NCI-H69 (cell line): ENCODE measurements around the gene PKDREJ.
"Not testable (repeated sequence)": the region's sequence is repeated elsewhere in the genome, so short reads cannot be mapped to it uniquely, and the experiment has no call there.

Experiments
- DNase-seq: peaks from one replicate; lab custom pipeline; 2025; lab: John Stamatoyannopoulos, UW

The PKDREJ gene

DNA sequence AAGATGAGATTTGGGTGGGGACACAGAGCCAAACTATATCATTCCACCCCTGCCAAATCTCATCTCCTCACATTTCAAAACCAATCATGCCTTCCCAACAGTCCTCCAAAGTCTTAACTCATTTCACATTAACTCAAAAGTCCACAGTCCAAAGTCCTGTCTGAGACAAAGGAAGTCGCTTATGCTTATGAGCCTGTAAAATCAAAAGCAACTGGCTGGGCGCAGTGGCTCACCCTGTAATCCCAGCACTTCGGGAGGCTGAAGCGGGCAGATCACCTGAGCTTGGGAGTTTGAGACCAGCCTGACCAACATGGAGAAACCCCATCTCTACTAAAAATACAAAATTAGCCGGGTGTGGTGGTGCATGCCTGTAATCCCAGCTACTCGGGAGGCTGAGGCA is 1.4 kb upstream of the PKDREJ start:
- not testable (repeated sequence) for DNase-seq

DNA sequence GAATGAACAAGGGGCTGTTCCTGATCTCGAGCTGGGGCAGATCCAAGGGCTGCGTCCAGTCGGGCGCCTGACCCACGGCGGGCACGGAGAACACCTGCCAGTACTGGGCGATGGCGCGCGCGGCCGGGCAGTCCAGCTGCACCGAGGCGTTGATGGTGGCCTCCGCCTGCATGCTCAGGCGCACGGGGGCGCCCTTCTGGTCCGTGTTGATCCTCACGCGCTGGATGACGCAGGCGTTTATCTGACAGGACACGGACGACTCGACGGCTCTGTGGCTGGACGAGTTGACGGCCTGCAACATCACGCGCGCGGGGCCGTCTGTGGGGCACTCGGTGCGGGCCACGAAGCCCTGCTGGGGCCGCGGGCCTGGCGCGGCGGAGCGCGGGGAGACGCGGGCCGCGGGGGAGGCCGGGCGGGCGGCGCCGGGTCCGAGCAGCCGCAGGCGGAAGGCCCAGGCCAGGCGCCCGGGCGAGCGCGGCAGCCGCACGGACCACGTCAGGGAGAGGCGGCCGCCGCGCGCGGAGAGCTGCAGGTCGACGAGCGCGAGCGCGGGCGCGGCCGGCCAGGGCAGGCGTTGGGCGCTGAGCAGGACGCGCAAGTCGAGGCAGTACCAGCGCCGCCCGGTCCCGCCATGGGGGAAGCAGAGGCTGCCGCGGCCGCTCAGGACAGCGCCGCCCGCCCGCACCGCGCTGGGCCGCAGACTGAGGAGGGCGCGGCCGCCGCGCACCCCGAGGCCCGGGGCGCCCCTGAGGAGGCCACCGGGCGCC is 511 bp downstream of the PKDREJ start:
- no peak for DNase-seq

DNA sequence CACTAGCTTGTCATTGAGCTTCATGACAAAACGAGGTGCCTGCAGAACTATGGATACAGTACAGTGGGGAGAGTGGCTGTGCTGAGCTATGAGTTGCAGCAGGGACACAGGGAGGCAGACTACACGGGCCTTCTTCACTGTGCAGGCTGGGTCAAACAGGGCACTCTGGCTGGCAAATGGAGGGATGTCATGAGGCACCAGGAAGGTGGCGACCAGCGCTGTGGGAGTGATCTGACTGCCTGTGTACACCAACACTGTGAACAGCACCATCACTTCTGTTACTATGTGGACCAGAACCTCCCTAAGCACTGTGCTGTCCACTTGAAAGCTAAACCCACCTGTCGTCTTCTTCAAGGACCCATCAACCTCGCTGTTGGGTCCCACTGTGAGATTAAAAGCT is 3.1 kb downstream of the PKDREJ start:
- DNase-seq, result no peak

DNA sequence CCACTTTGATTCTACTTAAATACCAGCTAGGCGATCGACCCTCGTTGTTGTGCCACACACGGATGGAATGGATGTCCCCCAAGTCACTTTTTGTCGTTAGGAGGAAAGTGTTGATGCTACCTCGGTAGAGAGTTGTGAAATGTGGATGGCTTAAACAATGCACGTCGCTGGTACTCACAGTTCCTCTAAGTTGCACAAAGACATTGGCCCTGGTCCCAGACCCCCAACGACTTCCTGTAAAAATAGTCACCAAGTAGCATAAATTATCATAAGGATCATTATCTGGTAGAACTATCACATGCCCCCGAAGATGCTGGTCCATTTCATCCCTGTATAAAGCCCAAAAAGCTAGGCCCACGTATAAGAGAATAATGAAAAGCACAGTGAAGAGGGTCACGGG is 3.8 kb downstream of the PKDREJ start:
- no peak for DNase-seq

DNA sequence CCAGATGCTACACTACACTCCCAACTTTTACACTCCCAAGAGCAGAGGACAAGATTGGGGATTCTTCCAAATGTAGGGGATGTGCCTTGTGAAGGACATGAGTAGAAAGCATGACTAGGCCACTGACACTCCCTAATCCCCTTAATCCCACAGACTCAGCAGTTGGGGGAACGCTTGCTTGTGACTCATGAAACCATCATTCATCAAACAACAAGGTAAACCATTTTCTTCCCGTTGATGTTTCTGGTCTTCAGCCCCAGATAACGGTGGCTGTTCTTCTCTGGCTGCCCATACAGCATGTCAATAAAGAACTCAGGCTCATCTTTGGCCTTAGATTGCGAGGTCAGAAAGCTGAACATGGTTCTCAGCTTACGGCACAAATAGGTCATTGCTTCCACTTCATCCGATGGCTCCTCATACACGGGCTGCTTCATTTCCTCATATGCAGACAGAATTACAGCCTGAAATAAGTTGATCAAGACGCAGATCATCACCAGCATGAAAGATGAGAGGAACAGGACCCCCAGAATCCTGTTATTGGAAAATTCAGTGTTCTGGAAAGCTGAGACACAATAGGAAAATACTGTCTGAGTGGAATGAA is 6.7 kb downstream of the PKDREJ start:
- no peak for DNase-seq

DNA sequence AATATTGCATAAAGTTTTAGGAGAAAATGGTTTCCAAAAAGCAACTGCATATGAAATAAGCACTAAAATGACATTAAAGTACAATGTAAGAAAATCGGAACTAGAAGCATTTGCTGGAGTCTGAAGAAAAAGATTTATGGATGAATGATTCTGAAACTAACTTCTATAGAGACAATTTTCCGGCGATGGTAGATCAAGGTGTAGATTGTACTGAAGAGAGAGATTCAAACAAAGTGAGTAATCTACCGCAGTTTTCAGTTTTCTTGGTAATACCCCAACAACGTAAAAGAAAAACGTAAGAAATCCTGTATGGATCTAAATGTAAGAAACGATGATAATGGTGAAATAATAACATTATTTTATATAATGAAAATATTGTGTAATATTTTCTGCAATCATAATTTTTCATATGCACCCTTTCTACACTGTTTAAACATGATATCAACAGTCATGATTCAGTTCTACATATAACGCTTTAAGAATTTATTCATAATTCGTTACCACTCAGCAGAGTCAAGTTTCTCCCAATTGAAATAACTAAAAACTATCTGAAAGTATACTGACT is 11.2 kb downstream of the PKDREJ start:
- DNase-seq, result no peak

DNA sequence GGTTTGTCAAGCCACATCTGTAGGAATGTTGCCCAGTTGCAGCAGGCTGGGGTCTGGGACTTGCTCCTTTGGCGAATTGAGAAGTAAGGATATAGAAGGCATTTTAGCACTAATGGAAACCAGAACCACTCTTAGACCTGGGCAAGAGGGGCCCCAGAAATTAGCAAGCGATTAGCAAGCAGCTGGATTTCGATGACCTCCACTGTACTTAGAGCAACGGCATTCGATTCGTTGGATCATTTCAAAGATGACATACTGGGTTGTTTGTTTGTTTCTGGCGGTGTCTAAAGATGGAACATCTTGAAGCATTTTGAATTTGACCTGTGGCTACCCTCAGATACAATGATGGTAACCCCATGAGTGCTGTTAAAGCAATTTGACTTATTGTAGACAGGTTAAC is 11.9 kb downstream of the PKDREJ start:
- DNase-seq, result no peak

DNA sequence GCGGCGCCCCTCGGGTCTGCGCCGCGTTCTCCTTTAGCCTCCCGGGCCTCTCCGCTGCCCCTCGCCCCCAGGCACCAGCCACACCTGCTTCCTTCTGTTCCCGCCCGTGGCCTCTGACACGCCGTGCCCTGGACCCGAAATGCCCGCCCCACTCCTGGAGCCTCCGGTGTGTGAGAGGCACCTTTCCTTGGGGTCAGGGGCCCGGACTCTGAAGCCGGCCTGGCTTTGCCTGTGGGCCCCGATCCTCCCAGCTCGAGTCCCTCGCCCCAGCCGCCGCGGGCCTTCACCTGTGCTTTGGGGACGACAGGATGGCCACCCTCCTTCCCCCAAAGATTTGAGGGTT is 12.4 kb downstream of the PKDREJ start:
- DNase-seq, result peak; percentile 58

DNA sequence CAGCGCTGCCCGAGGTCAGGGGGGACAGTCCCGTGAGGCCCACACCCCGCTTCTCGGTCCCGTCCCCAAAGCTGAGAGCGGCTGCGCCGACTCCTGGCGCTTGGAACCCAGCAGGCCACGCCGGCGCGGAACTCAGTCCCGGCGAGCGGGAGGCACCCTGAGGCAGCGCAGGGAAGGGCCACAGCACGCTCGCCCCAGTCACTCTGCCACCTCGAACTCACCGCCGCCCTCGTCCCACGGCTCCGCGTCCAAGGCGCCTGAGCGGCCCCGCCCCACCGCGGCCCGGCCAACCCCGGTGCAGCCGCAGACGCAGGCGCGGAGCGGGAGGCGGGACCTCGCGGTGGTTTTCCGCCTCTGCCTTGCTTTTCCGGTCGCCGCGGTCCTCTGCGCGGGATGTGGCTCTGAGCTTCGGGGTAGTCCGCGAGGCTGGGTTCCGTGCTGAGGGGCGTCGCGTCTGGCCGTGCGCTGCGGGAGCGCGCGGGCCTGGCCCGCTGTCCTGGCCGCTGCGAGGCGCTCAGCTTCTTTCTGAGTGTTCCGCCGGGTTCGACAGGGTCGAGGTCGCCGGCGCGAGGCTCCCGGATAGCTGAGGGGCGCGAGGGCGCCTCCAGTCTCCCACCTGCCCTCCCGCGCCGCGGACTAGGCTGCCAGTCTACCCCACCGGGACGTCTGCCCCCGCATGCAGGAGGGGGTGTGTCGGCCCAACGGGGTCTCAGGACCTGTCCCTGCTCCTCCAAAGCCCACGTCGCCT is 12.9 kb downstream of the PKDREJ start, which contains the start of gene CDPF1:
TSS of gene CDPF1 (minus strand) at position 259 of the 748 bp plus-strand sequence. CDS start 2,009 bp downstream, outside the sequence.
- DNase-seq, result peak; percentile 96

DNA sequence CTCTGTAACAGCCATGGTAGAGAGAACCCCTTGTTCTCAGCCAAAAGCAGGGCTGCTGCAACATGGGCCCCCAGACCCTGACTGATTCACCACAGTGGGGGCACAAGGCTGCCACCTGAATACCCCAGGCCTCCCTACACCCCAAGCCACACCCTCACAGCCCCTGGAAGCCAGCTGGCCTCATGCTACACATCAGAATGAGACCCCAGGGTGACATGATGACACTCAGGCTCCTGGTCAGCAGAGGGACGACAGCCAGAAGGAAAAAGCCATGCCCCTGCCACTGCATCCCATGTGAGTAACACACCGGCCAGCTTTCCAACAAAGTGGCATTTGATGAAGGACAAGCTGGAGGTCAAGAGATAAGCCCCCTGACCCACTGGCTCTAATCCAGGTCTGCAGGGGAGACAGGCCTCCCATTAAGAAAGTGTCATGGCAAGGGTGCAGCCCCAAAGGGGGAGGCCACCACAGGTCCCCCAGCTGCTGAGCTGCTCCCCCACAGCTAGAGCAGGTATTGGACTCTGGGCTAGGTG is 15.6 kb downstream of the PKDREJ start:
- DNase-seq, result no peak

DNA sequence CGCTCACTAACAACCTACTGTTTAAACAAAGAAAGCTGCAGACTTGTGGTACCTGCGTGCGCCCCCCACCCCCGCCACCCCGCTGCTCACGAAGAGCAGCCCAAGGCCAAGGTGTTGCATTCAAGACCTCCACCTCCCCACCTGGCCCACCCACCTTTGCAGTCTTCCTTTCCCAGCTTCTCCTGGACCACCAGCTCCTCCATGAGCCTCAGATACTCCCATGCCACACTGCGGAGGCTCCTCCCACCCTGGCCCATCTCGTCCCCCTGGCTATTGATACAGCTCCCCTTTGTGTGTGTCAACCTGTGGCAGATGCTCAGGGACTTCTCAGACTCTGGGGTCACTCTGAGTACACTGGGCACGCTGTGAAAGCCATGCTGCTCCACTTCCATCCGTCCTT is 17.0 kb downstream of the PKDREJ start:
- no peak for DNase-seq

DNA sequence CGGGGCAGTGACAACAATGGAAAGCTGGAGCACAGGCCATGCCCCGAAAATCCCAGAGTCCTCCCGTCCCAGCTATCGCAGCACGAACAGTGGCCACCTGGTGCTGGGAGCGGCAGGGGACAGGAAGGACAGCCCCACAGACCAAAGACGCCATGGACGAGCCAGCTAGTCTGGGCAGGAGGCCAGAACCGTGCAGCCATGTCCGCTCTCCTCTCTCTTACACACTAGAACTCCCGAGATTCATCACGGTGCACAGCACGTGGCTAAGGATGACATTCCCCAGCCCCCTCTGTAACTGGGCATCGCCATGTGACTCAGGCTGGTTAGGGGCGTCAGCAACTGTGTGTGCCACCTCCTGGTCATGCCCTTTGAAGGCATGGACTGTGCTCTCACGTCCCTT is 17.6 kb downstream of the PKDREJ start:
- no peak for DNase-seq

DNA sequence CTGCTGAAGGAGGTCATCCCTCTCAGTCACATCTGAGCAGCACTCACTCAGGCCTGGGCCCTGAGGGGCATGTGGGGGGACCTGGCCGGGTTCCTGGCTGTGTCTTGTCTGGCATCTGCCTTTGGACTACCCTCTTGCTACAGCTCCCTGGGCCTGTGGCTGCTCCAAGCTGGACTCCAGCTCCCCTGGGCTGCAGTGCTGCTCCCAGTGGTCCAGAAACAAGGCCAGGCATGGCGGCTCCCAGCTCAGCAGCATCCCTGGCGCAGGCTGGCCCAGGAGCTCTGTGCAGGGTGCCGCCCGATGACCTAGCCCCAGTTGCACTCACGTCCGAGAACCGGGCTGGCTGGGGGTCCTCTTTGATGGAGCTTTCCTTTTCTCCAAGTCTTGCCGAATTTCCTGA is 18.4 kb downstream of the PKDREJ start:
- DNase-seq, result no peak

DNA sequence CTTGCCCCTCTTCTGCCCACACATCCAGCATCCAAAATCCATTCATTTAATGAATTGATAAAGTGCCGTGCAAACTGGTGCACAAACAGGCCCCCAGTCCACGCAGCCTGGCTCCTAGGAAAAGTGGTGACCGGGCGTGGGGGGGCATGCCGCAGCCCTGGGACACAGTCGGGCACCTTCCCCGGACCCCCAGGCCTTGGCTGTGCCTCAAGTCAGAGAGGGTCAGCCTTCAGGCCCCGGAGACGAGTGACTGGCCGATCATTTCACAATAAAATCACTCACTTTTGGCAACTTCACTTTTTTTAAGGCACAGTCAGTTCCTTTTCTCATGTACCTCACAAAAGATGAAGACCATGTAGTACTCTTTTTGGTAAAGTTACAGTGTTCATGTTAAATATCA is 21.1 kb downstream of the PKDREJ start:
- DNase-seq, result no peak

DNA sequence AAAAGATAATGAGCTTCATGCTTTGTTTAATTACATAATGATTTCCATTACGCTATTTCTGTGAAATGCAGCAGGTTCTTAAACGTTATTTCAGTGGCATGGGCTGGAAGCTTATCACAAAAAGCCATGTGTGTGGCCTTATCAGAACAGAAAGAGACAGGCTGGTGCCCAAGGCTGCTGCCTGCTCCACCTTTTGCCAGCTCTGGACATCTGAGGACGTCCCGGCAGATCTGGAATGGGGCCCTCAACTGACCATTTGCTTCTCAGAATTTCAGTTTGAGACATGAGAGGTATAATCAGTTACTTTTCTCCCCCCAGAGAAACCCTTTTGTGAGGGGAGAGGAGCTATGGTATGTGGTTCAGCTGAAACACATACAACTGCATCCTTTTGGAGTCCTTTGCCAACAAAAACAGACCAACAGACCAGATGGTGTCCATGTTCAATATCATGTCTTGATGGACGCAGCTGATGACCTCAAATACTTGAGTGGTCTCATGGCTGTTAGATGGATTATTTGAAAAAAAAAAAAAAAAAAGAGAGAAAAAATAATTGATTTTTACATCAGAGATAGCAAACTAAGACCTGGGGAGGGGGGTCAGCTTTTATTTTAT is 21.6 kb downstream of the PKDREJ start:
- DNase-seq, result no peak

DNA sequence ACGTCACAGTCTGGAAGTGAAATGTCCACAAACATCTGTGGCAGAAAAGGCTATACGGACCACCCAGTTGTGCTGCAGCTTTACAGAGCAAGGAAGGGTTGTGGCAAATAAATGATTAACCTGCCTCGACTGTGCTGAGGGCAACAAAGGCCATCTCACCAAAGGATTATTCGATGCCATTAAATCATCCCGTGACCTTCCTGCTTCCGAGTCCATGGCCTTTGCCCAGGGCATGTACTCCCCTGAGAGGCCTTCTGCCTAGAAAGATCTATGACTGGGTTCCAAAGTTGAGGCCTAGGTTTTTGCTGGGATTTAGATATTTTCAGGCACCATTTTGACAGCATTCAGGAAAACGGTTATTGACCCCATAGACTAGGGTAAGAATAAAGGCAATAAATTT is 22.2 kb downstream of the PKDREJ start:
- DNase-seq, result no peak

DNA sequence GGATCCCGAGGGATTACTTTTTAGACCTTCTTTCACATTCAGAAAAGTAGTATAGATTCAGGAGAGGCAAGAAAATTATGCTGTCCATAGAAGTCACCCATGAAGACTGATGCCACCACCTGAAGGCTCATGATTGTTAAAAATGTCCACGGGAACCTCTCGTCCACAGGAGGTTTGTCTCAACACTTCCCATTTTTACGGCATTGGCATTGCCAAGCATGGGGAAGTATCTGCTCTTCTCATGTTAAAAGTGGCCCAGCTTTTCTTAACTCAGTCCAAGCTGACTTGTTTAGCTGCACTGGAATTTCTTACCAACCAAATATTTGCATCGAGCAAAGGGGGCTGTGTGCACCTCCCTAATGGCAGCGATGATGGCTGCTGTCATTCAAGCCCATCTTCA is 22.6 kb downstream of the PKDREJ start:
- DNase-seq, result no peak

DNA sequence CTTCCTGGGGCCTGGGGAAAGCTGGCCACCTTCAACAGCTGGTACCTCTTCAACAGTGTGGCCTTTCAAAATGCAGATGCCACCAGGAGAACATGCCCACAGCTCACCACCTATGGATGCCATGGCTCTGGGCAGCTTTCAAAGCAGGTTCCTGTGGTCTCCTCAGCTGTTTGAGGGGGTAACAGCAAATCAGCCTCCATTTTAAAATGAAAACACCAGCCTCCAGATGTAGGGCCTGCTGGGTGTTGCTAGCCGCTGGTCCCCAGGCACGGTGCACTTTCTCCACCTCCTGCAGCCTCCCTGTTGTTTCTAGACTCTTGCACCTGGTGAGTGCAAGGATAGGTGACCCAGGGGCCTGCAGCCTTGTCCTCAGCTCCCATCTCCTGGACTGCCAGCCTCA is 23.1 kb downstream of the PKDREJ start:
- no peak for DNase-seq

DNA sequence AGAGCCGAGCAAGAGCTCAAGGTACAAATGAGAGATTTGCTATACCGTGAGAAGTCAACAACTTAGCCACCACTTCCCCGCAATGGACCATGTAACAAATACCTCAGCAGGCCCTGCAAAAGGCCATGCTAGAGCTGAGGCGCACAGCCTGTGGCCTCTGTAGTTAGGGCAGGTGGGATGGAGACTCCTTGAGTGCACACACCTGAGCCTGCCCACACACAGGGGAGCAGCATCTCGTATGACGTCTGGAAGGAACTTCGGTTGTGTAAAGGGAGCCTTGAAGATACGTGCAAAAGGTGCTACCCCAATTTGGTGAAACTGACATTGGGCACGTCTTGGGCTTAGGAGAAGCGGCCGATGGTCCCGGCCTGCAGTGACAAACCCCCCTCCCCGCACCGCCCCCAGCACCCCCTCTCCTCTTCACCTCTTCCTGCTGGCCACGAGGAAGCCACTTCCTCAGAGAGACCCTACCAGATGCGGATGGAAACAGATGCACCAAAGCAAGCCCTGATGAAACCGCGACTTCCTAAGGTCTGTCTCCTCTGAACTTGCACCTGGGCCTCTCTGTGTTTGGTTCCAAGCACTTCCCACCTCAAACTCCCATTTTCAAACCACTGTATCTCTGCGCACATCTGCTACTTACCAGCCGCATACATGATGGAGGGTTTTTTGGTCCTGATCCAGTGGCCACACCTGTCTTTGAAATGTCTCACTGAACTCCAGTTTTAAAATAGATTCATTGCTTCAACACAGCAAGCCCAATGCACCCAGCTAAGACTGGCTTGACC is 23.7 kb downstream of the PKDREJ start:
- DNase-seq, result no peak

DNA sequence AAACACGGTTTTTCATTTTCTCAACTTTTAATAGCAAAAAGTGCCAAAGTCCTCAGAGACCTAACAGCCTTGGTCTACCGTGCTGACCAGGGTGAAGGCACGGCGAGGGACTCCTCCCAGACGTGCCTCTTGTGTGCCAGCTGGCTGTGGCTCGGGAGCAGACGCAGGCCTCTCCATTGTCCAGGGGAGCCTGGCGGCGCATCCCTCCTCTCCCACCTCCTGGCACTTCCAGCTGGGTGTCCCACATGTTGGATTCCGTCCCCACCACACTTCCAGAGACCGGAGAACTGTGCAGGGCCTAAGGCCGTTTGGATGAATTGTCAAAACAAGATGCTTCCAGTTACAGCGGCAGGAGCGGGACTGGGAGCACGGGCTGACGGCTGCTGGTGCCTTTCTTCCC is 24.6 kb downstream of the PKDREJ start:
- DNase-seq, result no peak

DNA sequence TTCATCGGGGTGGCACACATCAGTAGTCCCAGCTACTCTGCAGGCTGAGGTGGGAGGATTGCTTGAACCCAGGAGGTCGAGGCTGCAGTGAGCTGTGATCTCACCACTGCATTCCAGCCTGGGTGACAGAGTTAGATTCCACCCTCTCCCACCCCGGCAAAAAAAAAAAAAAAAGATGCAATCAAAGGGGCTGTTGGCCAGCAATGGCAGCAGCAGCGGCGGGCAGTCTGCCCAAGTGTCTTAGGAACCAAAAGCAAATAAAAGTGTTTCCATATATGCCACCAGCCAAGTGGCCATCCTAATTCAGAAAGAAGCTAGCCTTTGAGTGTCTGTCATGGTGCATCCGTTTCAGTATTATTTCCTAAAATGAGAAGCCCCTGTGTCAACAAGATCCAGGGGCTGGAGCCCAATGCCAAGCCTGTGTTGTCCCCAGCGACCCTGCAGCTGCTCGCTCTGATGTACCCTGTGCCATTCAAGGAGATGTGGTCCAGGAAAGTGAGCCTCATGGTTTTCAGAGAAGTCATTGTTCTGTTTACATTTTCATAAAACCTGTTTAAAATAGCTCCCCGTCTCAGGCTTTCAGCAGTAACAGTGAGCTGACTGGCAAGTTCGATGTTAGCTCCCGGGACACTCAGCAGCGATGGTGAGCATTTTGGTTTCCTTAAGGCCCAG is 25.6 kb downstream of the PKDREJ start:
- no peak for DNase-seq
